Iris pigment epithelial cell (primary cell): Measurements from ENCODE around the gene DCBLD2.

Experiments used
- DNase-seq: peaks from one replicate; pipeline ENCODE4 v3.0.0-alpha.2; 2011; ENCODE audit warnings: low read depth

The DCBLD2 gene

DNA sequence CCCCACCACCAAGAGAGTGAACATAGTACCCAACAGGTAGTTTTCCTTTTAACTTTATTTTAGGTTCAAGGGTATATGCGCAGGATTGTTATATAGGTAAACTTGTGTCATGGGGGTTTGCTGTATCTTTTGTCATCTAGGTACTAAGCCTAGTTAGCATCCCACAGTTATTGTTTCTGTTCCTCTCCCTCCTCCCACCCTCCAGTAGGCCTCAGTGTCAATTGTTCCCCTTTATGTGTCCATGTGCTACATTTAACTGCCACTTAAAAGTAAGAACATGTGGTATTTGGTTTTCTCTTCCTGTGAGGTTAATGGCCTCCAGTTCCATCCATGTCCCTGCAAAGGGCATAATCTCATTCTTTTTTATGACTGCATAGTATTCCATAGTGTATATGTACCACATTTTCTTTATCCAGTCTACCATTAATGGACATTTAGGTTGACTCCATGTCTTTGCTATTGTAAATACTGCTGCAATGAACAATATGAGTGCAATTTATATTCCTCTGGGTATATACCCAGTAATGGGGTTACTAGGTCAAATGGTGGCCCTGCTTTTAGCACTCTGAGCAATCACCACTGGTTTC lies 72.2 kb downstream of the DCBLD2 start:
- DNase-seq = no peak

DNA sequence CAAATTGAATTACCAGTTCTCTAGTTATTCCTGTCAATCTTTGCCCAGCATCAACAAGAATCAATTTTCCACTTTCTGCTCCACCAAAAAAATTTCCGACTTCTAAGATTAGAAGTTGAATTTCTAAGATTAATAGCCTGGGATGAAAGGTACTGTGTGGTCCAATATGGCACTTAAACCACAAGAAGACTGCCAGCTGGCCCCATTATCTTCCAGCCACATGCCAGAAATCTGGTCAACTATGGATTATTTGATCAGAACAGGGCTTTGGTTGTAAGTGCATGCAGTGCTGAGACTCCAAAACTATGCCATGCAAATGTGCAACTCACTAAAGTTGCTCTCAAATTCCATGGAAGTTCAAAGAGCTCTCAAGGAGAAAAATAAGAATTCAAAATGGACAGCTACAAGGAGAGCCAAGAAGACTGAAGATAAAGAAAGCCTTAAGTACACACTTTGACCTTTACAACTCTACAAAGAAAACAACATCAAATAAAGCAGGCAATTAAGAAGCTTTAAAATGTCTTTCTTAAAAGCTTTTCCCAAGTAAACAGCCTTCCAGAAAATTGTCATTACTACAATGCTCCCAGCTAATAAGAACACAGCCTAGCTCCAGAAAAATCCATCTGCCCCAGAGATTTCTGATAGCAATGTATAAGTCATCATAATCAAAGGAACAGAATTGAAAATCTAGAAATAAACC lies 74.1 kb downstream of the DCBLD2 start:
- no peak for DNase-seq

DNA sequence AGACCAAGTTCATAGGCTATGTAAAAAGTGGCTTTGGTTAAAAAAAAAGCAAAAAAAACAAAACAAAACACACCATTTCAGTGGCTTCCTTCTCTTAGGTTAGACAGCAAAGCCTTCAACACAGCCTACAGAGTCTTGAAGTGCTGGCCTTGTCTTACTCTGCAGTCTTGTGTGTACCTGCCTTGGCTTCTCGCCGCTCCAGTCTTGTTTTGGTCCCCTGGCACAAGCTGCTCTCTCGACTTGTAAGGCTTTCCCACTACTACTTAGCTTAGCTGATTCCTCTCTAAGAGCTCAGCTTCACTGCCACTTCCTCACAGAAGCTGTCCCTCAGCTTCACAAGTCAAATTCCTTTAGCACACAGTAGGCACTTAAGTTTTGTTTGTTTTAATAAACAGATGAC lies 75.4 kb downstream of the DCBLD2 start:
- DNase-seq = no peak

- DNase-seq = no peak
These were observed 77.2 kb downstream of the DCBLD2 start for GRCh38 chr3:98824256-98824655.

DNA sequence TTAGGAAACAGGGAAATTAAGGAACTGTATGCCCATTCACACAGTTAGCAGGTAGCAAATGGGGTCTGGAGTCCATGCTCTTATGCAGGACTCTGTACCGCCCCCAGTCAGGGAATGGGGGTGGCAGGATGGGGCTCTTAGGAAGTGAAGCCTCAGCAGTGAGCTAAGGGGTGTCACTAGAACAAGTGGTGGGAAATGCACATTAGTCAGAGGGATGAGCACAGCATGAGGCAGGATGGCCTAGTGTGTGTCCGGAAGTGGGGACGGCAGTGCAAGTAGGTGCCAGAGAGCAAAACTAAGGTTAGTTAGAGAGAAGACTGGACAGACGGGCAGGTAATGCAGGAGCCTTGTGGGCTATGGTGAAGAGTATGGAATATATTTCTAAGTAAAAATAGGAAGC lies 77.7 kb downstream of the DCBLD2 start:
- DNase-seq = peak; percentile 45

GRCh38 chr3:98821063-98821462 lies 80.4 kb downstream of the DCBLD2 start:
- DNase-seq = no peak

DNA sequence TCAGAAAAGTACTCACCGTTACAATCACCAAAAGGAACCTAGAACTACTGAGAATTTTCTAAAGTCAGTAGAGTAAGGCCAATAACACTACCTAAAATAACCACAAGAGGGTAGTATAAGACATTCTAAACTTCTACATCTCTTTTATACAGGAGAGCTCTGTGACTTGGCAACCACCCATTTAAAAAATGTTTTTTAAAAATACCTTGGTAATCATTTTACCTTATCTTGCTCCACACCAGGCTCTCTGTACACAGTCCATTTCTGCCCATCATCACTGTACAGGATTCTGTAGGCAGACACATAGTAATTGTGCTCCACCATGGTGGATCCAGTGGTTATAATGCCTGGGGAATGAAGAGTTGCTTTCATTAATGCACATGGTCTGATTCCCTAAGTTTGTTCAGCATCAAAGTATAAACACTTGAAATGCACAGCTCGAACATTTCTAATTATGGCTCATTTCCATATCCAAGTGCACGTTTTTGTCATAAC lies 83.9 kb downstream of the DCBLD2 start:
- peak; percentile 38 for DNase-seq

- peak; percentile 80 for DNase-seq
These were observed 86.6 kb downstream of the DCBLD2 start for GRCh38 chr3:98814817-98815420.

DNA sequence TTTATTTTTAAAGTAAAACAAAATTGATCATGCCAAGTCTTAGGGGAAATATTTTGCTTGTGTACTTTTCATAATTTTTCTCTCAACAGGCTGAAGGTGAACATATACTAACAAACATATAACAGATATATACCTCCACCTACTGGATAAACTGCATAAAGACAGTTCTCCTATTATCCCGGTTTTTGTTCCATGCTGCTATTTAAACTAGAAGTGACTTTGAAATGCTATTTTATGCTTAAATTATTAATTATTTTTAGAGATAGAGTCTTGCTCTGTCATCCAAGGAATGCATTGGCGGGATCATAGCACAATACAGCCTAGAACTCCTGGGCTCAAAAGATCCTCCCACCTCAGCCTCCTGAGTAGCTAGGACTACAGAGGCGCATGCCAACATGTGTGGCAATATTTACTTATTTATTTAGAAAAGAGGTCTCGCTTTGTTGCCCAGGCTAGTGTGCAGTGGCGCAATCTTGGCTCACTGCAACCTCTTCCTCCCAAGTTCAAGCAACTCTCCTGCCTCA lies 88.6 kb downstream of the DCBLD2 start:
- DNase-seq = no peak

DNA sequence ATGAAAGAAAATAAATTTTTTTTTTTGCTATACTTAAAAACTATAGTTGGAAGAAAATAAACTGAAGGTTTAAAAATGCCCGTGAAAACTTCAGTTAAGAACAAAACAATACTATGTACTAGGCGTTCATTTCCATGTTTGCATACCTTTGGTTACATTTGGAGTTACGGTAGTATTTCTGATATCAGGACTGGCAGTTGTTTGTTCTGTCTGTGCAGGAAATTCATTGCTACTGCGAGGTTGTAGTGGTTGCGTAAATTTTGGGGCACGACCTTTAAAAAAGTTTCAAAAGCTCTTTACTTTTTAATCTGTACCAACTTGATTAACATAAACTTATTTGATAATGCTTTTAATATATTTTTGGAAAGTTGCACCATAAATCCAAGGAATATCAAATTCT lies 90.4 kb downstream of the DCBLD2 start:
- no peak for DNase-seq

- DNase-seq = no peak
These were observed 91.9 kb downstream of the DCBLD2 start for GRCh38 chr3:98809557-98809956.

DNA sequence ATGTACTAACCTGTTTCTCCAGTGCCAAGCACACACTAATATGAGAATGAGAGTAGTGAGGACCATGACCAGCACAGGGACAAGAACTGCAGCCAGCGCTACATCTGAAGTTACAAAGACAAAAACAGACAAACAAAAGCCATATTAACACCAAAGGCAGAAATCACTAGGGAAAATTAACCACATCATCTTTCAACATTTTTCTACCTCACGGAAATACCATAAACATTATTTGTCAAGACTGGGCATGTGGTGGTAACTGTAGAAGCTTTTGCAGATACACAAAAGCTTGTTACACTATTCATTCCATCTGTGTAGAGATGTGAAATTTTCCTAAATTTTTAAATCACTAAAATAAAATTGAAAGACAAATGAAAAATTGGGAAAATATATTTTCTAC lies 93.4 kb downstream of the DCBLD2 start:
- DNase-seq = no peak

DNA sequence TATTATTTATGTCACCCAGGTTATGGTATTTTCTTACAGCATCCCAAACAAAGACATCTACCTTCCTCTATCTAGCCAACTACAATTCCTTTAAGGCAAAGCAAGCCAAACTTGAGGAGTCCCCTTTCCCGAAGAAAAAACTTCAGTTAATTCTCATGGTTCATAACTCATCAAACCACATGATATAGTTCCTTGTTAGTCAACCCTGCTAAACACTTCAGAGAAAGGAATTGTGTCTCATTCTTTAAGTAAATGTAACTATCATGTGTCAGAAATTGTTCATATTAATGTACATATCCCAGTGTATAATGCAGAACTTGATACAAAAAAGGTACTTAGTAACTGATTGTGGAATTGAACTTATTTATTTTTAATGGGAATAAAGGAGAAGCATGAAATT lies 93.9 kb downstream of the DCBLD2 start:
- no peak for DNase-seq

DNA sequence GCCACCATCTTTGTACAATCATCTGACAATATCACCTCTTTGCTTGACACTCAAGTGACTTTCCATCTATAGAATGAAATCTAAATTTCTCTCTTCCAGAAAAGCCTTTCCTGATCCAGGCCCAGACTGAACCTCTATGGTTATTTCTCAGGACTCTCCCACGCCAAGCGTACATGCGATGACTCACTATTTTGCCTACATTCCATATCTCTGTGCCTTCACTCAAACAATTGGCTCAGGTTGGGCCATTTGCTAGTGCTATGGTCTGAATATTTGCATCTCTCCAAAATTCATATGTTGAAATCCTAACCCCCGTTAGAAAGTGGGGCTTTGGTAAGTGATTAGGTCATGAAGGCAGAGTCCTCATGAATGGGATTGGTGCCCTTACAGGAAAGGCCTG lies 94.5 kb downstream of the DCBLD2 start:
- DNase-seq = peak; percentile 79

DNA sequence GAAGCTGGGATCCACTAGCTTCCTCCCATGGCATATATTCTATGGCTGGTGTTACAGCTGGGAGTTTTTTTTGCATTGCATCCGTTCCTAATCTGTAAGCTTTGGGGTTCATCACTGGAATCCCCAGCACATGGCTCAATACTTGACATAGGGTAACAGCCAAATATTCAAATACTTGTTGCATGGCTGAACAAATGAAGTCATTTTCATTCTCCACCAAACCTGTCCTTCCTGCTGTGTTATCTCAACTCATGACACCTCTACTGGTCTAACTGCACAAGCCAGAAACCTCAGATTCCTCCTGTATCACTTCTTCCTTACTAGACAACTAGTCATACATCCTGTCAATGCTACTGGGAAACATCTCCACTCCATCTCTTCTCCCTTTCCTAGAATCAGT lies 95.0 kb downstream of the DCBLD2 start:
- DNase-seq = peak; percentile 56

DNA sequence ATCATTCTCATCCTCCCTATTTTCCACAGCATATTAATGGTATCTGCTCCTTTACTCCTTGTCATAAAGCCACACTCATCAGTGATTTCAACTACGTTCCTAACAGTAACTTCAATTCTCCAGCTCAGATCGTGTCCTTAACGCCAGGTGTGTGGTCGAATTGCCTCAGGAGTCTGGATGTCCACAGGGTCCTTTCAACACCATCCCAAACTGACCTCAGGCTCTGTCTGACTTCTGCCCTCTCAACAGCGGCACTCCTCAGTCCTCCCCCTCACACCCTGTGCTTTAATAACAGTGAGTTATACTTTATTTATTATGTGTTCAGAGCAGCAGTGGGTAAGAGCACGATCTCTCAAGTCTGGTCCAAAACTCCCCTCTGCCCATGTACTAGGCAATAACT lies 95.9 kb downstream of the DCBLD2 start:
- no peak for DNase-seq

DNA sequence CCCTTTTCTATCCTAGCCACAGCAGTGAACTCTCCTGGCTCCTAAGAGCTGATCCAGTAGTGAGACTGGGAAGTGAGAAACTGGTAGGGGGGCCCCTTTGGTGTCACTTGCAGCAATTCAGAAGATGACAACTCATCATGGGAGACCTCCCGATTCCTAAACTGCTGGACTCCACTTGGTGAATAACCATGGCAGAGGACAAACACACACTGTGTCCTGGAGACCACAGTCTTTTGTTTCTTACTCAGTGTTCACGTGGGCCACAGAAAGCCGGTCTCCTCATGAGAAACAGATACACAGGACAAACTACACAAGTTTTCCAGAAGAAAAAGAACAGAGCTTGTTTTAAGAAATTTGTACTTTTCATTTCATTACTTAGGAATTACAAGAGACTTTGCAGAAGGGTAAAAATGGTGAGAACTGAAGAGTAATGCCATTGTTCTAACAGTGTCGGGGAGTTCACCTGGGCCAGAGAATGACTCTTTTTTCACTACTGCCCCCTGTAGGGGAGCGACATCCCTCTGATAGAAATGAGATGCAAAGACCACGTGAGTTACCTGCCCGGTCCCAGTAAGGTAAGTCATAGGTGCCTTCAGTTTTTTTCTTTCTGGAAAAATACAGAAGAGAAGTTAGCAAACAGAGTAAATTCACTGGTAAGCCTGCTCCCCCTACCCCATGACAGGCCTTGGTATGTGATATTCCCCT lies 100.3 kb downstream of the DCBLD2 start:
- DNase-seq = no peak

DNA sequence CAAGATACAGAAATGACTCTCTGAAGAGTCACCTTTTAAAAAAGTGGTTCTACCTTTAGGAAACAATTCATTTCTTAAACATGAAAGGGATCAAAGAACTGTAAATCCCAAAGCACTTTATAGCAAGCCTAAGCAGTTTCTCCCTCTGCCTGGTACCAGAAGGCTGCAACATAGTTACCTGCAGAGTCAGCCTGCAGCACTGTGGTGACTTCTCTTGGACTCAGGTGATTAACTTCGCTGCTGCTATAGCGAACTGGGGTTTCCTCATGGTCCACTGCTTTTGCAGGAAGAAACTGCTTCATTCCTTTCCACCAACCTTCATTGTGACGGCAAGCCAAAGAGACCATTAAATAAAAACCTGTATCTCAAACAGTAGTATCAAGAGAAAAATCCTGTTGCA lies 101.1 kb downstream of the DCBLD2 start:
- no peak for DNase-seq

GRCh38 chr3:98799479-98799878 lies 102.0 kb downstream of the DCBLD2 start:
- DNase-seq = no peak

- DNase-seq = no peak
These were observed 102.7 kb downstream of the DCBLD2 start for GRCh38 chr3:98798820-98799219.

DNA sequence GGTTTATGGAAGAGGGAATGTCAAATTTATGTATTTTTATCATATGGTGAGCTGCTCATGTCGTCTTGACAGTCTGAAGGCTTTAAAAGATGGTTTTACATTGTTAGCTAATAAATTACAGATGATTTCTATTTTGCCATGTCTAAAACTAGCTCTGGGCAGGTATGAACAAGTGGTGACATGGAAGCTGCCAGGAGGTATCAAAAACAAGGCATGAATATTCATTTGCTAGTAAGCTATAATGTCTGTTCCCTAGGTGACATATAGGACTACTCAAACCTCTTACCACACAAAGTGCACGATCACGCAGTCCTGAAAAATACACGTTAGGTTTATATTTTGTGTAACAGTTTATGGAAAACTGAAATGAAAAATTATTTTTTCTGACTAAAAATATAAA lies 103.6 kb downstream of the DCBLD2 start:
- no peak for DNase-seq

DNA sequence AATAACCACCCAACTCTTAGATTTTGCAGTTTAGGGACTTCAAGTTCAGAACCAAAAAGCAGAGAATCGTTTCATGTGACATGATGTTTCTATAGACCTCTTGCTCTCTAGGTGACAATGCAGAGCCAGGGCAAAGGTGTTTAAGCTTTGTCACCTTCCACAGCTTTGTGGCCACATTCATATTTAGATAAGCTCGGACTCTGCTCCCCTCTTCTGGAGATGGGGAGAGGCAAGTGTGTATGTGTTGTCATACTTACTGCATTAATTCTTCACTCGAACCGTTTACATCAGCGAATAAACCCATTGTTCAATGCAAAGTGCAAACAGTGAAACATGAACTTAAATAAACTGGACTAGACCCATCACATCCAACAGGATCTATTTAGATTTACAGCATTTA lies 105.2 kb downstream of the DCBLD2 start:
- DNase-seq = no peak

DNA sequence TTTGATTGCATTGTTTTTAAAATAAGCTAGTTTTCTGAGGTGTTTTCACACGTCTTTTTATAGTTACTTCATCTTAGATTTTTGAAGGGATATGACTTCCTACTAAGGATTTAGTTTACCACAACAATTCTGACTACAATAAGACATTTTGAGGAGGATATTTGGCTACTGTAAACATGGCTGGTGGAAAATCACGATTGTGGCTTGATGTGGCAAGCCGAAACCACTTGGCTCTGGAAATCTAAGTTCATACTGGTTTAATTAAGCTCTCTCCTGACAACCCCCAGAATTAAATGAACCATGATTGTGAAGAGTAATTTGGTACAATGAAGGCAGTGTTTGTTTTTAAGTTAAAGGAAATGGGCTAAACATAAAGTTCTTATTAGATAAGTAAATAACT lies 107.5 kb downstream of the DCBLD2 start:
- peak; percentile 64 for DNase-seq
